Glomerular visceral epithelial cell (primary cell): ENCODE data around the gene MYO6.
"Not testable (repeated sequence)": the region's sequence is repeated elsewhere in the genome, so short reads cannot be mapped to it uniquely, and the experiment has no call there.

Experiments used
- DNase-seq: peaks from one replicate; pipeline ENCODE4 v3.0.0-alpha.2; 2016; ENCODE audit errors: extremely low spot score

Gene MYO6

GRCh38 chr6:75748743-75749538 is at the start of gene MYO6:
Gene MYO6 (plus strand): TSS chr6:75749239. CDS start chr6:75817548, 68,309 bp downstream.
- peak; percentile 72 for DNase-seq

GRCh38 chr6:75708334-75708733 is 40.7 kb upstream of the MYO6 start:
- not testable (repeated sequence) for DNase-seq

GRCh38 chr6:75711173-75711572 is 37.9 kb upstream of the MYO6 start:
- DNase-seq: no peak

- DNase-seq: no peak
Measured at GRCh38 chr6:75719133-75719532, 29.9 kb upstream of the MYO6 start.

GRCh38 chr6:75723382-75723781 is 25.7 kb upstream of the MYO6 start:
- no peak for DNase-seq

GRCh38 chr6:75727206-75727605 is 21.8 kb upstream of the MYO6 start:
- DNase-seq: no peak

- not testable (repeated sequence) for DNase-seq
Measured at GRCh38 chr6:75731029-75731428, 18.0 kb upstream of the MYO6 start.

GRCh38 chr6:75735491-75736186 is 13.4 kb upstream of the MYO6 start:
- DNase-seq: peak; percentile 58

- DNase-seq: no peak
Measured at GRCh38 chr6:75743971-75744370, 5.1 kb upstream of the MYO6 start.

GRCh38 chr6:75745404-75745803 is 3.6 kb upstream of the MYO6 start:
- DNase-seq: no peak

GRCh38 chr6:75746221-75746620 is 2.8 kb upstream of the MYO6 start:
- DNase-seq: no peak

GRCh38 chr6:75747152-75747992 is 1.7 kb upstream of the MYO6 start:
- no peak for DNase-seq

- no peak for DNase-seq
Measured at GRCh38 chr6:75748003-75748742, 866 bp upstream of the MYO6 start.

GRCh38 chr6:75751443-75751842 is 2.4 kb downstream of the MYO6 start:
- no peak for DNase-seq

GRCh38 chr6:75752365-75752764 is 3.3 kb downstream of the MYO6 start:
- peak; percentile 61 for DNase-seq

- DNase-seq: no peak
Measured at GRCh38 chr6:75755704-75756103, 6.7 kb downstream of the MYO6 start.

- peak; percentile 18 for DNase-seq
Measured at GRCh38 chr6:75757295-75757694, 8.3 kb downstream of the MYO6 start.

GRCh38 chr6:75758061-75758460 is 9.0 kb downstream of the MYO6 start:
- no peak for DNase-seq

- DNase-seq: peak; percentile 84
Measured at GRCh38 chr6:75759207-75759606, 10.2 kb downstream of the MYO6 start.

GRCh38 chr6:75760320-75760719 is 11.3 kb downstream of the MYO6 start:
- no peak for DNase-seq

GRCh38 chr6:75761489-75761888 is 12.4 kb downstream of the MYO6 start:
- DNase-seq: no peak

- no peak for DNase-seq
Measured at GRCh38 chr6:75762063-75762462, 13.0 kb downstream of the MYO6 start.
